Adrenal gland (tissue), 5 donors: ENCODE results near the gene CCDC167.

Experiments
- POLR2A ChIP-seq, 2 donors: fragments of 450-650 bp; IDR thresholded peaks; one replicate each; pipeline ENCODE4 v1.6.1; 2017; ENCODE audit warnings: antibody characterized with exemption in 2 of 2, mild to moderate bottlenecking in 2 of 2, moderate library complexity in 1 of 2
- TF ChIP-seq, protein P1 (sequence below), 6 experiments: fragments of 450-650 bp in 4 of 6; fragments of 200-600 bp in 2 of 6; sonication (generic) in 1 of 6; IDR thresholded peaks; 1 replicate in 5 of 6; 2 replicates in 1 of 6; pipeline versions ENCODE4 v1.5.1 to v1.8.0; 2016 to 2021; ENCODE audit warnings: antibody characterized with exemption in 6 of 6, mild to moderate bottlenecking in 2 of 6, moderate library complexity in 1 of 6
- donor health status: DM: no; HTN: no; CAD: no.

GRCh38 chr6:37506479-37506878 is 6.8 kb upstream of the CCDC167 start:
- TF ChIP-seq, protein P1, sequence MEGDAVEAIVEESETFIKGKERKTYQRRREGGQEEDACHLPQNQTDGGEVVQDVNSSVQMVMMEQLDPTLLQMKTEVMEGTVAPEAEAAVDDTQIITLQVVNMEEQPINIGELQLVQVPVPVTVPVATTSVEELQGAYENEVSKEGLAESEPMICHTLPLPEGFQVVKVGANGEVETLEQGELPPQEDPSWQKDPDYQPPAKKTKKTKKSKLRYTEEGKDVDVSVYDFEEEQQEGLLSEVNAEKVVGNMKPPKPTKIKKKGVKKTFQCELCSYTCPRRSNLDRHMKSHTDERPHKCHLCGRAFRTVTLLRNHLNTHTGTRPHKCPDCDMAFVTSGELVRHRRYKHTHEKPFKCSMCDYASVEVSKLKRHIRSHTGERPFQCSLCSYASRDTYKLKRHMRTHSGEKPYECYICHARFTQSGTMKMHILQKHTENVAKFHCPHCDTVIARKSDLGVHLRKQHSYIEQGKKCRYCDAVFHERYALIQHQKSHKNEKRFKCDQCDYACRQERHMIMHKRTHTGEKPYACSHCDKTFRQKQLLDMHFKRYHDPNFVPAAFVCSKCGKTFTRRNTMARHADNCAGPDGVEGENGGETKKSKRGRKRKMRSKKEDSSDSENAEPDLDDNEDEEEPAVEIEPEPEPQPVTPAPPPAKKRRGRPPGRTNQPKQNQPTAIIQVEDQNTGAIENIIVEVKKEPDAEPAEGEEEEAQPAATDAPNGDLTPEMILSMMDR (IDR thresholded peaks at IDR 0.05), result no peak
- no peak for TF ChIP-seq POLR2A (IDR thresholded peaks at IDR 0.05)
